CD4-positive, CD25-positive, alpha-beta regulatory T cell (primary cell): ENCODE data around the gene HSFX3. TPM values are rescaled to one million over a fixed set of nuclear protein-coding genes. Genes with fewer than 3 reads are reported as not detected.

Source experiments
- ATAC-seq, 2 donors: fragments of 150-1000 bp; cut with Tn5 transposase; one replicate each; pipeline ENCODE4 v1.10.0; 2021; ENCODE audit warnings: low read depth in 2 of 2, moderate number of reproducible peaks in 2 of 2, moderate library complexity in 1 of 2
- DNase-seq, 3 donors: peaks; one replicate each; pipeline versions ENCODE4 v3.0.0 to v3.0.0-alpha.2; 2012 to 2022; ENCODE audit warnings: mixed read lengths in 1 of 3
- H3K27ac ChIP-seq: one replicate; pipeline ENCODE4 v1.7.0; 2013; ENCODE audit warnings: mild to moderate bottlenecking, low read length; ENCODE audit not compliant: insufficient read depth, poor library complexity, severe bottlenecking
- H3K27me3 ChIP-seq: one replicate; pipeline ENCODE4 v1.7.0; 2013; ENCODE audit warnings: low read length; ENCODE audit not compliant: control insufficient read depth, insufficient read depth
- H3K36me3 ChIP-seq: one replicate; pipeline ENCODE4 v1.7.0; 2013; ENCODE audit warnings: mild to moderate bottlenecking, low read length, moderate library complexity; ENCODE audit not compliant: control insufficient read depth, insufficient read depth
- H3K4me1 ChIP-seq: 2 replicates; pipeline ENCODE4 v1.7.0; 2013; ENCODE audit warnings: mild to moderate bottlenecking, low read length; ENCODE audit not compliant: insufficient read depth, control insufficient read depth, poor library complexity, severe bottlenecking
- H3K4me3 ChIP-seq: one replicate; pipeline ENCODE4 v1.7.0; 2013; ENCODE audit warnings: low read depth, mild to moderate bottlenecking, low read length, moderate library complexity
- H3K9me3 ChIP-seq, 2 experiments: 1 replicate in 1 of 2; 2 replicates in 1 of 2; pipeline ENCODE4 v1.7.0; 2013; ENCODE audit warnings: low read length in 2 of 2, mild to moderate bottlenecking in 1 of 2, moderate library complexity in 1 of 2; ENCODE audit not compliant: control insufficient read depth in 2 of 2
- H3K27ac Mint-ChIP-seq, 3 donors: one replicate each; pipeline ENCODE4 v1.8.0; 2020 to 2022; ENCODE audit warnings: mild to moderate bottlenecking in 3 of 3, mixed read lengths in 3 of 3, moderate library complexity in 2 of 3
- H3K27me3 Mint-ChIP-seq: one replicate; pipeline ENCODE4 v1.8.0; 2022; ENCODE audit warnings: mild to moderate bottlenecking, mixed read lengths
- H3K36me3 Mint-ChIP-seq: one replicate; pipeline ENCODE4 v1.8.0; 2020; ENCODE audit warnings: mixed read lengths
- H3K4me1 Mint-ChIP-seq, 4 donors: one replicate each; pipeline ENCODE4 v1.8.0; 2020 to 2022; ENCODE audit warnings: mixed read lengths in 4 of 4, mild to moderate bottlenecking in 1 of 4
- H3K4me3 Mint-ChIP-seq, 4 donors: one replicate each; pipeline ENCODE4 v1.8.0; 2020 to 2022; ENCODE audit warnings: mild to moderate bottlenecking in 4 of 4, mixed read lengths in 4 of 4, moderate library complexity in 3 of 4
- H3K9me3 Mint-ChIP-seq, 7 donors: one replicate each; pipeline ENCODE4 v1.8.0; 2020 to 2022; ENCODE audit warnings: mixed read lengths in 7 of 7, mild to moderate bottlenecking in 3 of 7, moderate library complexity in 2 of 7
- polyA plus RNA-seq, 4 donors: library from polyadenylated mRNA; unstranded; fragments of 300-500 nt; fragmentation: Illumina TruSeq; gene quantifications; one replicate each; pipeline ENCODE4 v1.2.3, GENCODE V29; 2021
- total RNA-seq: library from RNA; stranded (reverse); gene quantifications from one replicate; pipeline ENCODE4 v1.2.3, GENCODE V29; 2022

Gene HSFX3
- total and polyA plus RNA-seq, 5 donors from 2014 or later: not detected

DNA sequence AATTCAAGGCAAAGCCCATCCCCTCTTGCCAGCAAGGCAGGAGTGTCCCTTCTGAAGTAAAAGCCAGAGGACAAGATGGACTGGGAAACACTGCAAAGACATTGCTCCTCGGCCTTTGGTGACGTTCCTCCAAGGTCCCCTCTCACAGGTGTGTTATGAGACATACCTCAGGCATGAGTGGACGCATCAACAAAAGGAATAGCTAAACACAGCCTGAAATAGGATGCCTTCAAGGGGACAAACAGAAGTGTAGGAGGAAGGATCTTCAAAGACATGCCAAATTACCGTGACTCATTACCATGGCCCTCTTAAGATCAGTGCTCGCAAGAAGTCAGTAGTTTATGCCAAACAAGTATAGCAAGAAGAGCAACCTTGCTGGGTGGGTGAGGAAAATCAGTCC, 38.6 kb downstream of the HSFX3 start:
- no peak overlapping the region for H3K4me3 ChIP-seq
- H3K9me3 Mint-ChIP-seq: no peaks in the 10 kb centered on the region
- ATAC-seq (no peak), DNase-seq (no peak)
- H3K27ac Mint-ChIP-seq: peak overlapping the region in 1 of 3 donors; percentile 20
- H3K4me1 Mint-ChIP-seq: peaks cover 3 to 10% (median 6%) of the 10 kb centered on the region in 4 donors
- no peaks in the 10 kb centered on the region for H3K27me3 ChIP-seq
- no peaks in the 10 kb centered on the region for H3K9me3 ChIP-seq
- peak overlapping the region in 1 of 4 donors; percentile 22 for H3K4me3 Mint-ChIP-seq
- H3K27ac ChIP-seq: no peak overlapping the region
- H3K27me3 Mint-ChIP-seq: no peaks in the 10 kb centered on the region
- peaks cover 7% of the 10 kb centered on the region for H3K4me1 ChIP-seq
- no peaks in the 10 kb centered on the region for H3K36me3 Mint-ChIP-seq
- no peaks in the 10 kb centered on the region for H3K36me3 ChIP-seq

DNA sequence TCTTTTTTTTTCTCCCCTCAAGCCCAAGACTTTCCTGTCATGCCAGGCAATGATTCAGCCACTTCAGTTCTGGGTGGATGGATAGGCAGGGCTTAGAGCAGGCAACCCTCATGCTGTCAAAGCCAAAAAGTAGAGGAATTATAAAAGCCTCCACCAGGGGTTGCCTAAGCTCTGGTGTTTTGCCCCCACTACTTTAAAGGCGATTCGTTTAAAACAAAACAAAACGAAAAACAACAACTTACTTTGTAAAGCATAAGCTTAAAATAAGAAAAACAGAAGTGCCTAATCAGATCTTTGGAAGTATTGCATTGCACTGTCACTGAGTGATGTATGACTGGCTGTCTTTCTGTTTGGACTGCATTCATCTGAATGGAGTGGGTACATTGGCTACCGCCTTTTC, 39.3 kb downstream of the HSFX3 start:
- no peaks in the 10 kb centered on the region for H3K27me3 ChIP-seq
- H3K36me3 ChIP-seq: no peaks in the 10 kb centered on the region
- Mint-ChIP-seq H3K36me3 (no peaks in the 10 kb centered on the region), H3K9me3 (no peaks in the 10 kb centered on the region), H3K27ac (no peak overlapping the region), H3K4me3 (peak overlapping the region in 1 of 4 donors; percentile 22), H3K4me1 (peaks cover 4 to 12% (median 10%) of the 10 kb centered on the region in 4 donors), H3K27me3 (no peaks in the 10 kb centered on the region)
- H3K4me3 ChIP-seq: no peak overlapping the region
- ATAC-seq (no peak), DNase-seq (peak in 1 of 3 donors; percentile 39)
- no peaks in the 10 kb centered on the region for H3K9me3 ChIP-seq
- H3K4me1 ChIP-seq: peaks cover 14% of the 10 kb centered on the region
- no peak overlapping the region for H3K27ac ChIP-seq

DNA sequence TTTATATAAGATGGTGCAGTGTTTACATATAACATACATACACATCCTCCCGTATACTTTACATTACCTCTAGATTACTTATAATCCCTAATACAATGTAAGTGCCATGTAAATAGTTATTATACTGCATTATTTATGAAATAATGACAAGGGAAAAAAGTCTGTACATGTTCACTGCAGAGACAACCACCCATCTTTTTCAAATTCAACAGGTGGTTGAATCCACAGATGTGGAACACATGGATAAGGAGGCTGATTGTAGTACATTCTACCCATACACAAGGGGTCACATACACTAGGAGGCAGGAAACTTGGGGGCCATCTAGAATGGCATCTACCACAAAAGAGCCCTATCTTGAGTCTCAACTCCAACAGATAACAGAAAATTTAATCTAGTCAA, 41.3 kb downstream of the HSFX3 start:
- no peaks in the 10 kb centered on the region for H3K27me3 Mint-ChIP-seq
- Histone ChIP-seq H3K9me3 (no peaks in the 10 kb centered on the region), H3K36me3 (no peaks in the 10 kb centered on the region), H3K4me3 (no peak overlapping the region), H3K27me3 (no peaks in the 10 kb centered on the region), H3K27ac (no peak overlapping the region), H3K4me1 (peaks cover 13% of the 10 kb centered on the region)
- no peaks in the 10 kb centered on the region for H3K36me3 Mint-ChIP-seq
- H3K4me3 Mint-ChIP-seq: no peak overlapping the region
- H3K27ac Mint-ChIP-seq: no peak overlapping the region
- DNase-seq (no peak), ATAC-seq (no peak)
- H3K4me1 Mint-ChIP-seq: peaks cover 5 to 20% (median 10%) of the 10 kb centered on the region in 4 donors
- H3K9me3 Mint-ChIP-seq: peaks cover 0 to 1% (median 0%) of the 10 kb centered on the region in 7 donors

DNA sequence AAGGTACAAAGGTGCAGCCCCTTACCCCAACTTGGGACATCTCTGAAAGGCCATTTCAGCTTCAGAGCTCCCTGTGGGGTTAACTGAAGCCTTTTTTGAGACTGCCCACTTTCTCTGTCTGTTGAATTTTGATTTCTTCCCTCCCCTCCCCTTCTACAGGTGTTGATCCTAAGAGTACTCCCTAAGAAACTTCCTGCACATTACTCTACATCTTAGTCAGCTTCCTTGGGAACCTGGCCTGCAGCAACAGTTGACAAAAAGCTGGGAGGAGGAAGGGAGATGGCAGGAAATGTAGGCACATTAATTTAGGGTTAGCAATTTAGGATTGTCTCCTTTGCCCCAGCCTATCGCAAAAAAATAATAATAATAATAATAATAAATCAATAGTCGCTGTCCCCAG, 43.4 kb downstream of the HSFX3 start:
- Mint-ChIP-seq H3K9me3 (peaks cover 0 to 1% (median 0%) of the 10 kb centered on the region in 7 donors), H3K27me3 (no peaks in the 10 kb centered on the region), H3K27ac (peak overlapping the region in 2 of 3 donors; percentile 94), H3K4me3 (no peak overlapping the region), H3K36me3 (peaks cover 4% of the 10 kb centered on the region), H3K4me1 (peaks cover 7 to 30% (median 12%) of the 10 kb centered on the region in 4 donors)
- Histone ChIP-seq H3K4me3 (no peak overlapping the region), H3K27me3 (no peaks in the 10 kb centered on the region), H3K9me3 (no peaks in the 10 kb centered on the region), H3K36me3 (peaks cover 13% of the 10 kb centered on the region), H3K4me1 (peaks cover 24% of the 10 kb centered on the region), H3K27ac (peak overlapping the region; percentile 94)
- DNase-seq (no peak), ATAC-seq (no peak)

DNA sequence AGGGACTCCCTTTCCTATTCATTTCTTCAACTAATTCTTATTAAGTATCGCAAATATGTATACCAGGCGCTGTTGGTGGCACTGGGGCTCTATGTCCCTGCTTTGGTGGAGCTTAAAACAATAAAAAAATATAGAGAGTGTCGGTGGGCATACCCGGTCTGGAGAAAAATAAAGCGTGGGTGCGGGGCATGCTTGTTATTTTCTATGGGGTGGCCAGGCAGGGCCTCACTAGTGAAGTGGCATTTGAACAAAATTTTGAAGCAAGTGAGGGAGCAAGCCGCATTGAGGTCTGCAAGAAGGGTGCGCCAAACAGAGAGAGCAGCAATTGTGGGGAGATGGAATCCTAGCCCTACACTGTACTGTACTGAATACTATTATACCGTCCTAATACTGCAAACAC, 44.1 kb downstream of the HSFX3 start:
- Histone ChIP-seq H3K36me3 (peaks cover 19% of the 10 kb centered on the region), H3K4me1 (peaks cover 29% of the 10 kb centered on the region), H3K9me3 (no peaks in the 10 kb centered on the region), H3K4me3 (peak overlapping the region; percentile 67), H3K27ac (peak overlapping the region; percentile 94), H3K27me3 (no peaks in the 10 kb centered on the region)
- Mint-ChIP-seq H3K4me1 (peaks cover 8 to 34% (median 16%) of the 10 kb centered on the region in 4 donors), H3K27me3 (no peaks in the 10 kb centered on the region), H3K36me3 (peaks cover 4% of the 10 kb centered on the region), H3K27ac (peak overlapping the region; percentile 88 to 94 (median 94)), H3K9me3 (peaks cover 0 to 4% (median 0%) of the 10 kb centered on the region in 7 donors), H3K4me3 (peak overlapping the region; percentile 92 to 98 (median 95))
- DNase-seq (no peak), ATAC-seq (no peak)

DNA sequence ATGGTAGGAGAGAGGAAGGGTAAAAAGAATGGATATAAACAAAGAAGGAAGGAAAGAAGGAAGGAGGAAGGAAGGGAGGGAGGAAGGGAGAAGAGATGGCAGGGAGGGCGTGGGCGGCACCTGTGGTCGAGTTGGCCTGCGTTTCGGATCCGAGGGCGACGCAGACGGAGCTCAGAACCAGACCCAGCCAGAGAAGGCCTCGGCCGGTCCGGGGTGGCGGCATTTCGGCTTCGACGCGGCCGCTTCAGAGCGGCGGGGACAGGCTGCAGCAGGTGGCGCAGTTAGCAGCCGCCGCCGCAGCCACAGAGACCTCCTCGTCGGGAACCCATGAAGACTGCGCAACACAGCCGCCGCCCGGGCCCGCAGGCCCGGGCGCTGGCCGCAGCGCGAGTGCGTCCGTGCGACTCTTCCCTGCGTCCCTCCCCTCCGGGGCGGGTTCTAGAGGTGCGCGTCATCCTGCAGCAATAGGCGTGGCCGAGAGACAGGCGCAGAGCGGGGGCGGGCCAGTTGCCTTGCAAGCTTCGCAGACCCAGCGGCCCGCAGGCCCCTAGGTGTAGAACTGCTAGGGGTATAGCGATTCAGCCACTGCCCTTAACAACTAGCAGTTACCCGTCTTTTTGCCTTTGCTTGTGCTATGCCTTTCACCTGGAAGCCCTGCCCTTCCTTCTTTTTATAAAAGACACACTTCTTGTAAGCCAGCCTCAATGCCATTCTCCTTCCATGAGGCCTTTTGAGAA, 44.6 kb downstream of the HSFX3 start, which contains the start of gene IDS:
TSS of gene IDS (minus strand) at position 392 of the 737 bp plus-strand sequence. CDS start at position 223, 169 bp downstream.
- Mint-ChIP-seq H3K27ac (peak within 1 kb of the TSS; percentile 94 to 99 (median 99)), H3K36me3 (peaks cover 10% of the 10 kb centered on the region)

DNA sequence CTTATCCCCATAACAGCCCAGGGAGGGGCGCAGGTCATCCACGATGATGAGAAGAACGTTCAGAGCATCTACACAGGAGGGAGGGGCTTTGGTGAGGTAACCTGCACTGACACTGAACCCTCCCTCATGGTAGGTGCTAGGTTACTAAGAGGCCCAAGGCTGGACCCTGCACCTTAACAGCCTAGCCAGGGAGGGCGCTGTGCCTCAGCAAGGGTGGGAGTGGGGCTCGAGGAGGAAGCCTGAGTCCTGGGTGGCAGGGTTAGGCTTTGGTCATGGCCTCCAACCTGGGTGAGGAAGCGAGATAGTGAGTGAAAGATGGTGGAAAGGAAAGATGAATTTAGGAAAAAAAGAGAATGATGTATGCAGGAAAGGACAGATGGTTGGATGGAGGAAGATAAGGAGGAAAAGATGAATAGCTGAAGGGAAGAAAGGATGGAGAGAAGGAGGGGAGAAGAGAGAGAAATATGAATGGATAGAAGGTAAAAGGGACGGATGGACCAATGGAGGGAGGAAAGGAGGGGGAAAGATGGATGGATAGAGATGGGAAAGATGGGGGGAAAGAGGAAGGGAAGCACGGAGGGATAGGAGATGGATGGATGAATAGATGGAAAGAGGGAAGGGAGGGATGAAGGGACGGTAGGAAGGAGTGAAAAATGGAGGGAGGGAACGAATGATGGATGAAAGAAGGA, 45.4 kb downstream of the HSFX3 start:
- Histone ChIP-seq H3K27ac (peak overlapping the region; percentile 94), H3K36me3 (peaks cover 31% of the 10 kb centered on the region), H3K4me3 (peak overlapping the region; percentile 95), H3K4me1 (peaks cover 30% of the 10 kb centered on the region), H3K9me3 (no peaks in the 10 kb centered on the region), H3K27me3 (no peaks in the 10 kb centered on the region)
- peaks cover 10 to 45% (median 21%) of the 10 kb centered on the region in 4 donors for H3K4me1 Mint-ChIP-seq
- H3K27me3 Mint-ChIP-seq: no peaks in the 10 kb centered on the region
- H3K4me3 Mint-ChIP-seq: peak overlapping the region; percentile 92 to 98 (median 95)
- H3K9me3 Mint-ChIP-seq: peaks cover 0 to 4% (median 0%) of the 10 kb centered on the region in 7 donors
- H3K36me3 Mint-ChIP-seq: peaks cover 13% of the 10 kb centered on the region
- DNase-seq (peak; percentile 53 to 78 (median 67)), ATAC-seq (peak; percentile 62 to 67)
- peak overlapping the region; percentile 94 to 99 (median 99) for H3K27ac Mint-ChIP-seq

More for the DNA sequence above, 44.6 kb downstream of the HSFX3 start, which contains the start of gene IDS:
- Histone ChIP-seq H3K4me3 (peak within 1 kb of the TSS; percentile 95), H3K36me3 (peaks cover 23% of the 10 kb centered on the region), H3K27me3 (no peaks in the 10 kb centered on the region), H3K9me3 (no peaks in the 10 kb centered on the region), H3K27ac (peak within 1 kb of the TSS; percentile 94), H3K4me1 (peaks cover 29% of the 10 kb centered on the region)
- peak; percentile 72 to 75 for ATAC-seq
- DNase-seq: peak; percentile 83 to 90 (median 85)
- H3K9me3 Mint-ChIP-seq: peaks cover 0 to 4% (median 0%) of the 10 kb centered on the region in 7 donors
- no peaks in the 10 kb centered on the region for H3K27me3 Mint-ChIP-seq
- peak within 1 kb of the TSS; percentile 92 to 98 (median 95) for H3K4me3 Mint-ChIP-seq
- H3K4me1 Mint-ChIP-seq: peaks cover 10 to 40% (median 19%) of the 10 kb centered on the region in 4 donors
